ENCODE results near the gene PRR5L.
"Not testable (repeated sequence)": the region's sequence is repeated elsewhere in the genome, so short reads cannot be mapped to it uniquely, and the experiment has no call there.

The PRR5L gene

GRCh38 chr11:36281850-36282249, 14.2 kb upstream of the PRR5L start:
- no peak for DNase-seq

- DNase-seq: no peak
These were observed 13.2 kb upstream of the PRR5L start for GRCh38 chr11:36282926-36283325.

- no peak for DNase-seq
These were observed 7.5 kb upstream of the PRR5L start for GRCh38 chr11:36288442-36289225.

GRCh38 chr11:36289226-36289852, 6.7 kb upstream of the PRR5L start, which contains the start of gene COMMD9:
COMMD9 (minus strand) TSS chr11:36289424; CDS start chr11:36289412, 12 bp downstream.
- DNase-seq: peak; percentile 94

GRCh38 chr11:36292311-36292722, 3.8 kb upstream of the PRR5L start:
- peak; percentile 44 for DNase-seq

- no peak for DNase-seq
These were observed 926 bp downstream of the PRR5L start for GRCh38 chr11:36296884-36297543.

GRCh38 chr11:36300650-36301049, 4.6 kb downstream of the PRR5L start:
- DNase-seq: peak; percentile 72

GRCh38 chr11:36304351-36304750, 8.3 kb downstream of the PRR5L start:
- no peak for DNase-seq

- no peak for DNase-seq
These were observed 9.0 kb downstream of the PRR5L start for GRCh38 chr11:36305047-36305446.

GRCh38 chr11:36306888-36307287, 10.8 kb downstream of the PRR5L start:
- no peak for DNase-seq

- no peak for DNase-seq
These were observed 12.5 kb downstream of the PRR5L start for GRCh38 chr11:36308577-36308976.

GRCh38 chr11:36309779-36310178, 13.7 kb downstream of the PRR5L start:
- no peak for DNase-seq

GRCh38 chr11:36311926-36312595, 16.0 kb downstream of the PRR5L start:
- DNase-seq: no peak

GRCh38 chr11:36312611-36313472, 16.8 kb downstream of the PRR5L start:
- DNase-seq: no peak

GRCh38 chr11:36313750-36314433, 17.8 kb downstream of the PRR5L start:
- DNase-seq: no peak

- DNase-seq: no peak
These were observed 18.3 kb downstream of the PRR5L start for GRCh38 chr11:36314434-36314767.

GRCh38 chr11:36316049-36316448, 20.0 kb downstream of the PRR5L start:
- DNase-seq: no peak

- no peak for DNase-seq
These were observed 21.9 kb downstream of the PRR5L start for GRCh38 chr11:36317992-36318391.

GRCh38 chr11:36324956-36325355, 28.9 kb downstream of the PRR5L start:
- not testable (repeated sequence) for DNase-seq

- DNase-seq: not testable (repeated sequence)
These were observed 29.3 kb downstream of the PRR5L start for GRCh38 chr11:36325403-36325802.

GRCh38 chr11:36326524-36327419, 30.7 kb downstream of the PRR5L start:
- DNase-seq: no peak

Data from midbrain (tissue), 1 donor.